HL-60 (cell line): Measurements from ENCODE around the gene FAM83C.
A peak's percentile ranks its signal among the peaks of the same experiment; 100 is the strongest.

Experiments used
- CTCF ChIP-seq: IDR thresholded peaks from one replicate; pipeline ENCODE4 v1.5.1; 2011; ENCODE audit warnings: low read length, control low read depth, inconsistent platforms; ENCODE audit not compliant: insufficient read depth
- GABPA ChIP-seq: IDR thresholded peaks from 2 replicates; pipeline ENCODE4 v1.6.1; 2012; ENCODE audit warnings: low read depth
- POLR2AphosphoS5 ChIP-seq: IDR thresholded peaks from 2 replicates; pipeline ENCODE4 v1.6.1; 2012; ENCODE audit warnings: low read depth
- REST ChIP-seq: IDR thresholded peaks from 2 replicates; pipeline ENCODE4 v1.6.1; 2012; ENCODE audit warnings: low read depth; ENCODE audit not compliant: insufficient replicate concordance
- SPI1 ChIP-seq: IDR thresholded peaks from 2 replicates; pipeline ENCODE4 v1.6.1; 2012; ENCODE audit warnings: low read depth, mild to moderate bottlenecking, borderline replicate concordance

GRCh38 chr20:35238170-35238569 lies 54.1 kb downstream of the FAM83C start:
- no peak for TF ChIP-seq CTCF
- TF ChIP-seq REST, result peak; percentile 63
- TF ChIP-seq SPI1, result no peak
- TF ChIP-seq POLR2AphosphoS5, result peak; percentile 97
- TF ChIP-seq GABPA, result 0 out of 2 replicates have a peak, but pooled peaks have one; percentile 23
